Dendritic cell treated with granulocyte-macrophage colony-stimulating factor and Interleukin-4, amounts not matched to agents 40 ng/mL and 50 ng/mL, for 4 days (primary cell): ENCODE results near the gene SSMEM1.
"Not testable (repeated sequence)": the region's sequence is repeated elsewhere in the genome, so short reads cannot be mapped to it uniquely, and the experiment has no call there.

ENCODE experiments used
- H3K27ac Mint-ChIP-seq: one replicate; pipeline ENCODE4 v1.8.0; 2022; ENCODE audit warnings: mild to moderate bottlenecking, mixed read lengths
- H3K27me3 Mint-ChIP-seq: one replicate; pipeline ENCODE4 v1.8.0; 2022; ENCODE audit warnings: mild to moderate bottlenecking, mixed read lengths
- H3K36me3 Mint-ChIP-seq: one replicate; pipeline ENCODE4 v1.8.0; 2022; ENCODE audit warnings: low read depth, mixed read lengths
- H3K4me1 Mint-ChIP-seq: one replicate; pipeline ENCODE4 v1.8.0; 2022; ENCODE audit warnings: low read depth, mixed read lengths
- H3K4me3 Mint-ChIP-seq: one replicate; pipeline ENCODE4 v1.8.0; 2022; ENCODE audit warnings: mild to moderate bottlenecking, moderate library complexity, mixed read lengths
- H3K9me3 Mint-ChIP-seq: one replicate; pipeline ENCODE4 v1.8.0; 2022; ENCODE audit warnings: mixed read lengths
- intact Hi-C: fragments of 100-400 bp; cut with micrococcal nuclease; formaldehyde crosslinking; loops from one replicate; pipeline ENCODE4 v1.15.0; 2022

SSMEM1 gene

GRCh38 chr7:130243486-130243885 lies 35.8 kb downstream of the SSMEM1 start:
- not testable (repeated sequence) for H3K4me3 Mint-ChIP-seq, H3K36me3 Mint-ChIP-seq, H3K9me3 Mint-ChIP-seq, H3K27ac Mint-ChIP-seq, H3K27me3 Mint-ChIP-seq
- intact Hi-C loops = loop anchor here (2.0 to 5.0 kb wide), 4 partner anchors 249 to 587 kb away; partner anchors contain the start of gene MEST
- peaks cover 13% of the 10 kb centered on the region for H3K4me1 Mint-ChIP-seq

- H3K4me3 Mint-ChIP-seq, H3K27ac Mint-ChIP-seq, H3K27me3 Mint-ChIP-seq, H3K36me3 Mint-ChIP-seq, H3K9me3 Mint-ChIP-seq, intact Hi-C loops: not testable (repeated sequence)
- H3K4me1 Mint-ChIP-seq = peaks cover 13% of the 10 kb centered on the region
Measured at GRCh38 chr7:130246491-130246890, 38.8 kb downstream of the SSMEM1 start.

GRCh38 chr7:130248842-130249241 lies 41.2 kb downstream of the SSMEM1 start:
- H3K4me3 Mint-ChIP-seq, H3K27me3 Mint-ChIP-seq, H3K27ac Mint-ChIP-seq, H3K36me3 Mint-ChIP-seq, H3K4me1 Mint-ChIP-seq, intact Hi-C loops: not testable (repeated sequence)
- peaks cover 17% of the 10 kb centered on the region for H3K9me3 Mint-ChIP-seq

- intact Hi-C loops, H3K27me3 Mint-ChIP-seq, H3K4me1 Mint-ChIP-seq, H3K27ac Mint-ChIP-seq, H3K4me3 Mint-ChIP-seq, H3K36me3 Mint-ChIP-seq: not testable (repeated sequence)
- peaks cover 25% of the 10 kb centered on the region for H3K9me3 Mint-ChIP-seq
Measured at GRCh38 chr7:130249626-130250025, 42.0 kb downstream of the SSMEM1 start.

GRCh38 chr7:130254555-130254954 lies 46.9 kb downstream of the SSMEM1 start:
- intact Hi-C loops = no loop called here
- H3K36me3 Mint-ChIP-seq = no peaks in the 10 kb centered on the region
- no peaks in the 10 kb centered on the region for H3K27me3 Mint-ChIP-seq
- no peak overlapping the region for H3K4me3 Mint-ChIP-seq
- peaks cover 49% of the 10 kb centered on the region for H3K9me3 Mint-ChIP-seq
- H3K4me1 Mint-ChIP-seq = no peaks in the 10 kb centered on the region
- no peak overlapping the region for H3K27ac Mint-ChIP-seq

GRCh38 chr7:130256704-130257103 lies 49.0 kb downstream of the SSMEM1 start:
- no peak overlapping the region for H3K27ac Mint-ChIP-seq
- H3K4me3 Mint-ChIP-seq = no peak overlapping the region

GRCh38 chr7:130258494-130259078 lies 50.9 kb downstream of the SSMEM1 start:
- Mint-ChIP-seq H3K4me1 (no peaks in the 10 kb centered on the region), H3K27ac (no peak overlapping the region), H3K27me3 (no peaks in the 10 kb centered on the region), H3K9me3 (peaks cover 36% of the 10 kb centered on the region), H3K36me3 (no peaks in the 10 kb centered on the region), H3K4me3 (no peak overlapping the region)
- intact Hi-C loops = no loop called here

More at GRCh38 chr7:130256704-130257103, 49.0 kb downstream of the SSMEM1 start:
- no peaks in the 10 kb centered on the region for H3K27me3 Mint-ChIP-seq
- no peaks in the 10 kb centered on the region for H3K4me1 Mint-ChIP-seq
- H3K36me3 Mint-ChIP-seq = no peaks in the 10 kb centered on the region
- H3K9me3 Mint-ChIP-seq = peaks cover 51% of the 10 kb centered on the region
- intact Hi-C loops = no loop called here

- Mint-ChIP-seq H3K4me3 (no peak overlapping the region), H3K36me3 (no peaks in the 10 kb centered on the region), H3K27ac (no peak overlapping the region), H3K9me3 (peaks cover 12% of the 10 kb centered on the region), H3K27me3 (no peaks in the 10 kb centered on the region), H3K4me1 (no peaks in the 10 kb centered on the region)
- intact Hi-C loops = no loop called here
Measured at GRCh38 chr7:130262448-130262847, 54.8 kb downstream of the SSMEM1 start.

GRCh38 chr7:130263130-130263529 lies 55.5 kb downstream of the SSMEM1 start:
- intact Hi-C loops = no loop called here
- H3K27ac Mint-ChIP-seq = no peak overlapping the region
- H3K4me1 Mint-ChIP-seq = no peaks in the 10 kb centered on the region
- no peak overlapping the region for H3K4me3 Mint-ChIP-seq
- H3K9me3 Mint-ChIP-seq = peaks cover 12% of the 10 kb centered on the region
- H3K27me3 Mint-ChIP-seq = peaks cover 1% of the 10 kb centered on the region
- no peaks in the 10 kb centered on the region for H3K36me3 Mint-ChIP-seq
